Adipocyte (in vitro differentiated cells): ENCODE results near the gene RASA3.

Experiments used
- DNase-seq: peaks from one replicate; pipeline ENCODE4 v3.0.0-alpha.2; 2015; ENCODE audit warnings: low read depth
- H3K27me3 ChIP-seq: replicated peaks from 2 replicates; pipeline ENCODE4 v1.7.0; 2013; ENCODE audit warnings: mild to moderate bottlenecking, low read length, moderate library complexity; ENCODE audit not compliant: control insufficient read depth, insufficient read depth
- H3K36me3 ChIP-seq: 2 replicates; pipeline ENCODE4 v1.7.0; 2013; ENCODE audit warnings: low read length, mild to moderate bottlenecking, moderate library complexity; ENCODE audit not compliant: control insufficient read depth, insufficient read depth, severe bottlenecking
- H3K4me1 ChIP-seq: 2 replicates; pipeline ENCODE4 v1.7.0; 2013; ENCODE audit warnings: mild to moderate bottlenecking, low read length, moderate library complexity; ENCODE audit not compliant: control insufficient read depth, insufficient read depth
- H3K4me3 ChIP-seq: 2 replicates; pipeline ENCODE4 v1.7.0; 2013; ENCODE audit warnings: mild to moderate bottlenecking, low read length, moderate library complexity
- H3K9ac ChIP-seq: 2 replicates; pipeline ENCODE4 v1.7.0; 2013; ENCODE audit warnings: mild to moderate bottlenecking, low read length, moderate library complexity
- H3K9me3 ChIP-seq: 2 replicates; pipeline ENCODE4 v1.7.0; 2013; ENCODE audit warnings: mild to moderate bottlenecking, low read length, moderate library complexity; ENCODE audit not compliant: control insufficient read depth

The RASA3 gene

GRCh38 chr13:113962975-113963374 lies 169.4 kb downstream of the RASA3 start:
- DNase-seq, result no peak
- Histone ChIP-seq H3K4me3 (no peak overlapping the region), H3K4me1 (peaks cover 5% of the 10 kb centered on the region), H3K9me3 (peaks cover 9% of the 10 kb centered on the region), H3K27me3 (no peaks in the 10 kb centered on the region), H3K36me3 (peaks cover 19% of the 10 kb centered on the region), H3K9ac (no peak overlapping the region)

DNA sequence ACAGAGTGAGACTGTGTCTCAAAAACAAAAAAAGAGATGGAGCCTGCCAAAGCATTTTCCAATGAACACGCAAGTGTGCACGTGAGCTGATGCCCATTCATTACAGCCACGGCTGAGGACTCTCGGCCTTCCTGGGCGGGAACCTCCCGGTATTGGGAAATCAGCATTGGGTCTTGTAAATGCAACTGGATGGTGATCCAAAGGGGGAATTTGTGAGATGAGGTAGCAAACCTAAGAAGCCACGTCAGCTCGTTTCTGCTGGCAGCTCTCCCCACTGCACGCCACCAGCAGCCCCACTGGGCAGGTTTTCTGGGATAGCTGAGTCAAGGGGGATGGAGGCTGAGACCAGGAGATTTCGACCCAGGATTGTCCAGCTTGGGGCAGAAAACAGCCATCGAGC lies 170.0 kb downstream of the RASA3 start:
- Histone ChIP-seq H3K4me3 (no peak overlapping the region), H3K27me3 (no peaks in the 10 kb centered on the region), H3K9ac (no peak overlapping the region), H3K36me3 (peaks cover 16% of the 10 kb centered on the region), H3K9me3 (peaks cover 9% of the 10 kb centered on the region), H3K4me1 (peaks cover 5% of the 10 kb centered on the region)
- DNase-seq, result no peak

- no peak overlapping the region for H3K4me3 ChIP-seq
- H3K4me1 ChIP-seq, result peaks cover 5% of the 10 kb centered on the region
- H3K36me3 ChIP-seq, result peaks cover 4% of the 10 kb centered on the region
- H3K9me3 ChIP-seq, result peaks cover 9% of the 10 kb centered on the region
- no peak overlapping the region for H3K9ac ChIP-seq
- DNase-seq, result no peak
- H3K27me3 ChIP-seq, result no peaks in the 10 kb centered on the region
Observed at GRCh38 chr13:113960276-113960948, 172.0 kb downstream of the RASA3 start.

- Histone ChIP-seq H3K9ac (no peak overlapping the region), H3K36me3 (peaks cover 16% of the 10 kb centered on the region), H3K9me3 (peaks cover 9% of the 10 kb centered on the region), H3K27me3 (no peaks in the 10 kb centered on the region), H3K4me1 (peaks cover 5% of the 10 kb centered on the region), H3K4me3 (no peak overlapping the region)
- DNase-seq, result no peak
Observed at GRCh38 chr13:113959198-113959597, 173.2 kb downstream of the RASA3 start.

DNA sequence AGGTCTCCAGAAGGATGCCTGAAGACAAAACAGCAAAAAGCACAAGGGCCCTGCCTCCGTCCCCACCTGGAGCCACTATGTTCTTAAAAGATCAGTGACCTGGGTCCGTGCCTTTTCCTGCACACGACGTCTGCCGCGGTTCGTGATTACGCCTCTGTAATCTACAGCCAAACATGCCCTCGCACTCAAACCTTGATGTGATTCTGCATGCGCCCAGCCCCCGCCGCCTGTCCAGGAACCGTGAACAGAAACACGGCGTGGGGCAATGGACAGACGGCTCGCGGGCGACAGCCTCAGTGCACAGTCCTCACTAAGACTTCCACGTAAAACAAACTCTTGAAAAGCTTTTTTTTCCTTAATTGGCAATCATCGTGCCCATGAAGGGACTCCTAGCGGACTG lies 174.1 kb downstream of the RASA3 start:
- no peak overlapping the region for H3K4me3 ChIP-seq
- H3K9me3 ChIP-seq, result peaks cover 9% of the 10 kb centered on the region
- peaks cover 23% of the 10 kb centered on the region for H3K36me3 ChIP-seq
- peaks cover 5% of the 10 kb centered on the region for H3K4me1 ChIP-seq
- no peaks in the 10 kb centered on the region for H3K27me3 ChIP-seq
- no peak for DNase-seq
- H3K9ac ChIP-seq, result no peak overlapping the region

DNA sequence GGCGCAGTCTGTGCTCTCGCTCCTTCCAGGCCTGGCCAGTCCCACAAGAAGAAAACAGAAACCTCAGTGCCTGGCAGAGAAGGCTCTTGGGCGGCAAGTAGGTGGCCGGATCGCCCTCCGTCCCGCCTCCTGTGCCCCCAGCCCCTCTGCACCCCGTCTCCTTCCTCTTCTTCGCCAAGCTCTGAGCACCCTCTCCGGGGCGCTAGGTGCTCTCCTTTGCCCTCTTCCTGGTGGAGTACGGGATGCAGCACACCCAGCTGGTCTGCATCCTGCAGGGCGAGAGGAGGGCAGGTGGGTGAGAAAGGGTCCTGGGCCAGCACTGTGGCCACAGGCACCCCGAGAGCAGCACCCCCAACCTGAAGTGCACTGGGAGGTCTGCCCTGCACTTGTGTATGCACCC lies 175.9 kb downstream of the RASA3 start:
- Histone ChIP-seq H3K4me1 (peaks cover 3% of the 10 kb centered on the region), H3K36me3 (peaks cover 23% of the 10 kb centered on the region), H3K9me3 (peaks cover 9% of the 10 kb centered on the region), H3K9ac (no peak overlapping the region), H3K4me3 (no peak overlapping the region), H3K27me3 (no peaks in the 10 kb centered on the region)
- no peak for DNase-seq

DNA sequence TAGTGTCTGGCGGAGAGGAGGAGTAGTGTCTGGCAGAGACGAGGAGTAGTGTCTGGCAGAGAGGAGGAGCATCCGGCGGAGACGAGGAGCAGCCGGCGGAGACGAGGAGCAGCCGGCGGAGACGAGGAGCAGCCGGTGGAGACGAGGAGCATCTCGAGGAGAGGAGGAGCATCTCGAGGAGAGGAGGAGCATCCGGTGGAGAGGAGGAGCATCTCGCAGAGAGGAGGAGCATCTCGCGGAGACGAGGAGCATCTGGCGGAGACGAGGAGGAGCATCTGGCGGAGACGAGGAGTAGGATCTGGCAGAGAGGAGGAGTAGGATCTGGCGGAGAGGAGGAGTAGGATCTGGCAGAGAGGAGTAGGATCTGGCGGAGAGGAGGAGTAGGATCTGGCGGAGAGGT lies 176.7 kb downstream of the RASA3 start:
- Histone ChIP-seq H3K9ac (no peak overlapping the region), H3K27me3 (no peaks in the 10 kb centered on the region)

GRCh38 chr13:113955235-113955634 lies 177.2 kb downstream of the RASA3 start:
- H3K4me3 ChIP-seq, result no peak overlapping the region
- peaks cover 23% of the 10 kb centered on the region for H3K36me3 ChIP-seq
- peaks cover 13% of the 10 kb centered on the region for H3K4me1 ChIP-seq
- H3K9me3 ChIP-seq, result peaks cover 6% of the 10 kb centered on the region
- no peaks in the 10 kb centered on the region for H3K27me3 ChIP-seq
- no peak overlapping the region for H3K9ac ChIP-seq
- no peak for DNase-seq

More for the DNA sequence above, 176.7 kb downstream of the RASA3 start:
- Histone ChIP-seq H3K9me3 (peaks cover 9% of the 10 kb centered on the region), H3K4me3 (no peak overlapping the region), H3K4me1 (peaks cover 10% of the 10 kb centered on the region), H3K36me3 (peaks cover 23% of the 10 kb centered on the region)
- no peak for DNase-seq

DNA sequence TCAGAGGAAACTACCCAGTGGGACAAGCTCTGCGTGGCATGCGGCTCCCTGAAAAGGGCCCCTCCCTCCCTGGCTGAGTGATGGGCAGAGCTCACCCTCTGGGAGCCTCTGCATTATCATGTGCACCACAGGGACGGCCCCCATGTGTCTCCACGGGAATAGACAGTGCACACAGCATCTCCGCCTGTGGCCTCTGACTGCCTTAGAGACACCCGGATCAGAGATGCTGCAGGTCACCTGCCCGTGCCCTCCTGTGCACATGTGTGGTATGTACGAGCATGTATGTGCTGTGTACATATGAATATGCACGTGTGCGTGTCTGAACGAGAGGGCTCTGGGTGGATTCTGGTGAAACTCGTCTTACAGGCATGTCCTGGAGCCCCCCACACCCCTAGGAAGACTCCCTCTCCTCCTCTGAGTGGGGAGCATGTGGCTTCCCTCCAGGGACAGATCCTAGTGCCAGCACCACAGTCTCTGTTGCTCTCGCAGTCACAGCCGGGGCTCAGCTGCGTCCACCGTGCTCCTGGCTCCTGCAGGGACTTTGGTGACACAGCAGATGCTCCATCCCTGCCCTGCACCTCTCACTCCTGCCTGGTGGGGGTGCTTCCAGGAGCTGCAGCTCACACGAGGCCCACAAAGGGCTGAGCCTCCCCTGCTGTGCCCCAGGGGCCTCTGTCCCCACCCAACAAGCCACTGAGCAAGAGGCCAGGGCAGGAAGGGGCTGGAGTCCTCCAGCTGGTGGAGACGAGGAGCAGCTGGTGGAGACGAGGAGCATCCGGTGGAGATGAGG lies 178.2 kb downstream of the RASA3 start:
- Histone ChIP-seq H3K9ac (no peak overlapping the region), H3K27me3 (no peaks in the 10 kb centered on the region), H3K4me1 (peaks cover 13% of the 10 kb centered on the region), H3K4me3 (no peak overlapping the region), H3K36me3 (peaks cover 23% of the 10 kb centered on the region), H3K9me3 (peaks cover under 1% of the 10 kb centered on the region)
- DNase-seq, result no peak

- Histone ChIP-seq H3K9ac (no peak overlapping the region), H3K27me3 (no peaks in the 10 kb centered on the region), H3K4me3 (no peak overlapping the region), H3K36me3 (peaks cover 23% of the 10 kb centered on the region), H3K9me3 (no peaks in the 10 kb centered on the region), H3K4me1 (peaks cover 15% of the 10 kb centered on the region)
- no peak for DNase-seq
Observed at GRCh38 chr13:113953561-113953960, 178.9 kb downstream of the RASA3 start.

- no peaks in the 10 kb centered on the region for H3K9me3 ChIP-seq
- peaks cover 19% of the 10 kb centered on the region for H3K4me1 ChIP-seq
- no peaks in the 10 kb centered on the region for H3K27me3 ChIP-seq
- peaks cover 23% of the 10 kb centered on the region for H3K36me3 ChIP-seq
- H3K9ac ChIP-seq, result no peak overlapping the region
- no peak overlapping the region for H3K4me3 ChIP-seq
- no peak for DNase-seq
Observed at GRCh38 chr13:113952983-113953520, 179.4 kb downstream of the RASA3 start.
